Measurements from ENCODE around the gene ART1. TPM values are rescaled to one million over a fixed set of nuclear protein-coding genes. Genes with fewer than 3 reads are reported as not detected.
"Not testable (repeated sequence)": the region's sequence is repeated elsewhere in the genome, so short reads cannot be mapped to it uniquely, and the experiment has no call there.

ART1 gene
- total RNA-seq, 2 donors from 2014 or later = not detected

- Histone ChIP-seq H3K9ac (ENCODE audit: low read depth in 2 of 2, low read length in 2 of 2) (peak within 1 kb of the TSS in 1 of 2 donors; percentile 34), H3K27ac (no peak within 1 kb of the TSS), H3K36me3 (no peaks in the 10 kb centered on the region), H3K4me3 (peak within 1 kb of the TSS; percentile 41), H3K9me3 (no peaks in the 10 kb centered on the region), H3K27me3 (peaks cover 16% of the 10 kb centered on the region), H3K4me1 (no peaks in the 10 kb centered on the region)
- DNase-seq = no peak
- intact Hi-C loops (cut with DNase I) = no loop called here
- TF ChIP-seq CTCF (IDR thresholded peaks at IDR 0.05) = no peak
Observed at GRCh38 chr11:3641701-3642070, 3.2 kb upstream of the ART1 start, which contains the start of gene ART5. TSS of gene ART5 (minus strand) at chr11:3641992. CDS start at chr11:3641862, 130 bp downstream.

- peak; percentile 74 for DNase-seq
- H3K9me3 ChIP-seq = no peaks in the 10 kb centered on the region
- no peak for TF ChIP-seq CTCF (IDR thresholded peaks at IDR 0.05)
- no peaks in the 10 kb centered on the region for H3K4me1 ChIP-seq
- peak overlapping the region; percentile 41 for H3K4me3 ChIP-seq
- intact Hi-C loops (cut with DNase I) = no loop called here
- H3K36me3 ChIP-seq = no peaks in the 10 kb centered on the region
- H3K9ac ChIP-seq (ENCODE audit: low read depth in 2 of 2, low read length in 2 of 2) = peak overlapping the region in 1 of 2 donors; percentile 34
- no peak overlapping the region for H3K27ac ChIP-seq
- H3K27me3 ChIP-seq = peaks cover 16% of the 10 kb centered on the region
Observed at GRCh38 chr11:3642071-3642951, 2.6 kb upstream of the ART1 start.

GRCh38 chr11:3643102-3643546 is 1.8 kb upstream of the ART1 start:
- H3K9me3 ChIP-seq; H3K9ac ChIP-seq (ENCODE audit: low read depth in 2 of 2, low read length in 2 of 2); DNase-seq; H3K36me3 ChIP-seq; intact Hi-C loops (cut with DNase I); H3K4me1 ChIP-seq; H3K27ac ChIP-seq; H3K4me3 ChIP-seq: not testable (repeated sequence)
- peaks cover 16% of the 10 kb centered on the region for H3K27me3 ChIP-seq

GRCh38 chr11:3645552-3645951 is 624 bp downstream of the ART1 start:
- H3K36me3 ChIP-seq = no peaks in the 10 kb centered on the region
- DNase-seq = no peak

GRCh38 chr11:3648843-3649242 is 3.9 kb downstream of the ART1 start:
- H3K36me3 ChIP-seq; H3K27ac ChIP-seq; H3K4me3 ChIP-seq; H3K9me3 ChIP-seq; H3K4me1 ChIP-seq; DNase-seq; H3K9ac ChIP-seq (ENCODE audit: low read depth in 2 of 2, low read length in 2 of 2); intact Hi-C loops (cut with DNase I); H3K27me3 ChIP-seq: not testable (repeated sequence)

More at GRCh38 chr11:3645552-3645951, 624 bp downstream of the ART1 start:
- Histone ChIP-seq H3K27me3 (peaks cover 16% of the 10 kb centered on the region), H3K9me3 (no peaks in the 10 kb centered on the region), H3K4me3 (no peak overlapping the region), H3K27ac (no peak overlapping the region), H3K9ac (ENCODE audit: low read depth in 2 of 2, low read length in 2 of 2) (no peak overlapping the region), H3K4me1 (no peaks in the 10 kb centered on the region)
- intact Hi-C loops (cut with DNase I) = no loop called here
- no peak for TF ChIP-seq CTCF (IDR thresholded peaks at IDR 0.05)

- H3K36me3 ChIP-seq; H3K27me3 ChIP-seq; H3K4me1 ChIP-seq; H3K27ac ChIP-seq; intact Hi-C loops (cut with DNase I); DNase-seq; H3K4me3 ChIP-seq; H3K9ac ChIP-seq (ENCODE audit: low read depth in 2 of 2, low read length in 2 of 2); H3K9me3 ChIP-seq: not testable (repeated sequence)
Observed at GRCh38 chr11:3649374-3649773, 4.4 kb downstream of the ART1 start.

- H3K27ac ChIP-seq; H3K9me3 ChIP-seq; H3K4me1 ChIP-seq; H3K9ac ChIP-seq (ENCODE audit: low read depth in 2 of 2, low read length in 2 of 2); intact Hi-C loops (cut with DNase I); H3K36me3 ChIP-seq; H3K4me3 ChIP-seq; DNase-seq; H3K27me3 ChIP-seq: not testable (repeated sequence)
Observed at GRCh38 chr11:3652514-3652913, 7.6 kb downstream of the ART1 start.
